ENCODE measurements around the gene OSBPL8.

DNA sequence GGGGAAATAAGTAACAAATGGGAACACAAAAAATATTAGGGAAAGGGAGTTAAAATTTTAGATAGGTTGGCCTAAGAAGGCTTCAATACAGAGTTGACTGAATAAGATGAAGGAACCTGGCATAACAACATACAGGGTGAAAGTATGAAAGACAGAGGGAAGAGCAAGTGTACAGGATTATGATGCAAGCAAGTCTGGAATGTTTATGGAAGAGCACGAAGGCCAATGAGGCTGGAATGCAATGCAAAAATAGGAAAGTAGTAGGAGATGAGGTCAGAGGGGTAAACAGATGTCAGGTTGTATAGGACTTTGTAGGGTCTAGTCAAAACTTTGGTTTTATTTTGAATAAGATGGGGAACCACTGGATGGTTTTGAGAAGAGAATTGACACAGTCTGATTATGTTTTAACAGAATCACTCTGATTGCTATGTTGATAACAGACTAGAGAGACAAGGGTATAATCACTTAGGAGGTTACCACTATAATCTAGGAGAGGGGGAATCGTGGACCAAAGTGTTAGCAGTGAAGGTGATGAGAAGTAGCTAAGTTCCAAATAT lies 96.8 kb downstream of the OSBPL8 start:
- TF ChIP-seq ZNF274 (IDR thresholded peaks at IDR 0.05; ENCODE audit: low read depth, low read length): no peak
- TF ChIP-seq YY1 (IDR thresholded peaks at IDR 0.05; ENCODE audit: insufficient read depth, insufficient read length): no peak
- no peak for TF ChIP-seq SUZ12 (IDR thresholded peaks at IDR 0.05; ENCODE audit: extremely low read depth, insufficient read depth, insufficient read length)
